ENCODE data around the gene BTBD16.

The BTBD16 gene

DNA sequence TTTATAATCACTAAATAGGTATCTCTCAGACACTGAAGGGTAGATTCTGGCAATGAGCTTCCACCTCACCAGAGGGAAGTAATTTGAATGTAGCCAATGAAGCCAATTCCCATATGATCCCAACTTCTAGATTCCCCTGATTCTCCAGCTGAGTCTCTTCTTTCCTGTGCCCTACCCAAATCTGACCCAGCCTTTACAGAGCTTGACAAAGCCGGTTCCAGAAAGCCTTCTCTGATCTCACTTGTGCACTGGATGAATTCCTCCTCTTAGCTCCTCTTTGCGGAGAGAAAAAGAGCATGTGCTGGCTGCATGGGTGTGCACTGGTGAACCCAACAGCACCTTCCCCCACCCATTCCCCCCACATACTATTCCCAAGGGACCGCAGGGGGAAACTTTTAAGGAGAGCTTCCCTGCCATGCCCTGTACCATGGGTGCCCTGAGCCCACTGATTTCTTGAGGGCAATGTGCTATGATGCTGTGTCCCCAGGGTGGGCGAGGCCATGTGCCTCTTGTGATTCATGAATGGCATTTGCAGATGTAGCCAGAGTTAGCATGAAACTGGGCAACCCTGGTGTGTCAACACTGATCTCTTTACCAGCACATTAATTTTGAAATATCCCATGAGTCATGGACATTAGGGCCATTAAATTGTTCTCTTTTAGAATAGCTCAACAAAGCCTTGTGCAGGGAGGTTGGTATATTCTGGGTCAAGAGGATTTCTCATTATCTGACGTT is 53.0 kb downstream of the BTBD16 start:
- no peak for DNase-seq

GRCh38 chr10:122325235-122325634 is 54.1 kb downstream of the BTBD16 start:
- no peak for DNase-seq

- DNase-seq, result no peak
Measured at GRCh38 chr10:122326385-122326784, 55.3 kb downstream of the BTBD16 start.

GRCh38 chr10:122326806-122327205 is 55.7 kb downstream of the BTBD16 start:
- no peak for DNase-seq

DNA sequence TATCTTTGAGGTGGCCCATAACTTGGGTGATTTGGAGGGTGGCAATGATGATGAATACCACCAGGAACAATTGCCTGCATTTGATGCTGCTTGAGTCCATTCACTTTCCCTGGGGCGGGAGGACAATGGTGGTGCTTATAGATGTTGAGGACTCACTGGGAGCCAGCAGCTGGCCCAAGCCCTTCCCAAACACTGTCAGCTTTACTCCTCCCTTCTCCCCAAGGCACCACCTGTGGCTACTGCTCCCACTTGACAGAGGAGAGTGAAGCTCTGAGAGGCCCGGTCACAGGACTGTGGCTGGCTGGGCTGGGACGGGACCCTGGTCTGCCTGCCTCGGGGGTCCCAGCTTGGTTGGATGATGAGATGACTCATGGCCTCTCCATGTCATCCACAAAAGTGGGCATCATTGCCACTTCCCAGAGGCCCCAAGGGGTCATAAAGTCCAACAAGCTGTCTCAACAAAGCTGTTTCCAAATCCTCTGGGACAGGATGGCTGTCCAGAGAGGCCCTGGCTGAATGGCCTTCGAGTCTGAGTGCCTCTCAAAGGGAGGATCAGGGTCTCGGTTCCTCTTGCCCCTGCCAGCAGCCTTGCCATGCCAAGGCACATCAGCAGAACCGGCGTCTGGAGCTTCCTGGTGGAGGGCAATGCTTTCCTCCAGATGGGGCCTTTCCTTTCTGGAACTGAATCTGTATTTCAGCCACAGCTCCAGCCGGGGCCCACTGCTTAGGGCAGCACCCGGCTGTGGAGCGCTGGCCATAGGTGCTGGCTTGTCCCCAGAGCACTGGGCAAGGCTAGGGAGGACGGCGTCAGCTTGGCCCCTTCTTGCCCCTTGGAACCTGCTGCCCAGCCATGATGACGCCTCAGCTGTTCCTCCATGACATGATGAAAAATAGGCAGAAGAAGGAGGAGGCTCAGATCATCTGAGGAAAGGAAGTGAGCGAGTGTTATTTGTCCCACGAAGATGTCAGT is 56.4 kb downstream of the BTBD16 start:
- no peak for DNase-seq

DNA sequence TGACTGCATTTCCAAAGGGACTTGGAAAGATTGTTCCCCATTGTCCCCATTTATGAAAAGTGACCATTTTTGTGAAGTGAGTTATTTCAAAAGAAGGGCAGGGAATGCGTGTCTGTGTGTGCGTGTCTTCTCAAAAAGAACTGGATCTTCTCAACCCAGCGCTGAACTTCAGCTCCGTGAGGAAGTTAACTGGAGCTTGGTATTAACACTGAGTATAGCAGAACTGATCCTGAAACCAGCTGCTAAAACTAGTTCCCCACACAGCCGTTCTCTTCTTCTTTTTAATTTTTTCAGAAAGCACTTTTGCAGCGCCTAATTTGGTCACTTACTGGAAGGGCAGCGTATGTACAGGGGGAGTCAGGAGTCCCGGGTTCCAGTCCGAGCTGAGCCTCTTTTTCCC is 57.6 kb downstream of the BTBD16 start:
- DNase-seq, result no peak

GRCh38 chr10:122329416-122329815 is 58.3 kb downstream of the BTBD16 start:
- no peak for DNase-seq

- DNase-seq, result no peak
Measured at GRCh38 chr10:122331100-122331499, 60.0 kb downstream of the BTBD16 start.

- DNase-seq, result no peak
Measured at GRCh38 chr10:122331615-122332446, 60.7 kb downstream of the BTBD16 start.

DNA sequence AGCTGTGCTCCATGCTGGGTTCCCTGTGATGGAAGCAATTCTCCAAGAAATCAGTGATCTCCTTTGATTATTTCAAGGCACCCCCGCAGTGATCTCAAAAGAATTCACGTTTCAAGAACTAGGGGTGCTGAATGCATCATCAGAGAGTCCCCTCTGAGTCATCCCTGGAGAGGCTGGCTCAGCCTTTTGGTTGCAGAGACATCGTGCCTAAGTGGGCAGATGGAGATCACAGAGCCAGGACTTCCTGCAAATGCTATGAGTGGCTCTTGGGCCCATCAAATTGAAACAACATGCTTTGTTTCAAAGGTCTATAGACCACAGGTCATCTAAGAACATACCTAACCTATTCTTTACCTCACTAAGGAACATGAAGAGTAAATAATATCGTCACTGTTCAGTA is 61.9 kb downstream of the BTBD16 start:
- no peak for DNase-seq

DNA sequence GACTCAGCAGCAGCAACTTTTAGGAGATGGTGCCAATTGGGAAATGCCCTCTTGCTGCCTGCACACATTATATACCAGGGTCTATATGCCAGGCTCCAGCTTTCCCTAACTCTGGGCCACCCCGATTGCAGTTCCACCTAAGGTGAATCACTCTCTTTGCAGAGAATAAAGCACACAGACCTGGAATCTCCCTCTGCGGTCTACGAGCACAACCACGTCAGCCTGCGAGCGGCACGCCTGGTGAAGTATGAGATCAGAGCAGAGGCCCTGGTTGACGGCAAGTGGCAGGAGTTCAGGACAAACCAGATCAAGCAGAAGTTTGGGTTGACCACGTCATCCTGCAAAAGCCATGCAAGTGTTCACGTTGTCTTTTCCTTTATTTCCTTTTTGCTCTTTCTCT is 65.2 kb downstream of the BTBD16 start:
- no peak for DNase-seq

DNA sequence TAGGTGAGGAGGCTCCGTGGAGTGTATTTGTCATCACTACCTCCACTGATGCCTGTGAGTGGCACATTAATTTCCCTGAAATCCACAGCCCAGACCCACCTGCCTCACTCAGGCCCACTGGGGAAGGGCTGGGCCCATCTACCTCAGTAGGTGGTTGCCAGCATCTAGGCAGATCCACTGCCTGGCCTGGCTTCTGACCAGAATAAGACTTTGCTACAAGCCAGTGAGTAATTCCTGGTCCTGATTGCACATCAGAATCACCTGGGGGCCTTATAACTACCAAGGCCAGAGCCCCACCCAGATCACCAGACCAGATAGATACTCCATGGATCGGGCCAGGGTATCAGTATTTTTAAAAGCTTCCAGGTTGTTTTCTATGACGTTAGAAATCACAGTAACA is 65.9 kb downstream of the BTBD16 start:
- no peak for DNase-seq

GRCh38 chr10:122338609-122339441 is 67.7 kb downstream of the BTBD16 start:
- DNase-seq, result no peak

DNA sequence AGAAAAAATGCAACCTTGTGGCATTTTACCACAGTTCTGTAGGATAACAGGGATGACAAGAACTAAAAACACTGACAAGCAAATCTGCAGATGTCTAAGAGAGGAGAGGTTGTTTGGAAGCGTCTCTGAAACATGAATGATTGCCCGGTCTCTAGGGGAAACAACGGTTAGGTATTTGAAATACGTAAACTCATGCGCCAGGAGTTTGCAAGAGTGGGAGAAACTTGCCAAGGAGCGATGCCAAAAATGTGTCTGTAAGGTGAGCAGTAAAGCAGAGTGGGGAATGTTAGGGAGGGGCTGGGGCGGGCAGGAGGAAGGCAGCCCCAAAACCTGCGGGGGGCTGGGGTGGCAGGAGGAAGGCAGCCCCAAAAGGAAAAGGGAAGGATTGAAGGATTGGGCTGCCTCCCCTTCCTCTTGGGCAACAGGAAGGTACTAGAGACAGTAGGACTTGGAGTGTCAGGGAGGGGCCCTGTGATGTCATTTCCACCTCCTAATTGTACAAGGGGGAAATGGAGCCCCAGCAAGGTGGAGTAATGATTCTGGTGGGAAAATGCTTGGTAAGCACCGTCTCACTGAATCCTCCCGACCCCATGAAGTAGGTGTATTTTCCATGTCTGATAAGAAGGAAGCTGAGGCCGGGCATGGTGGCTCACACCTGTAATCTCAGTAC is 70.2 kb downstream of the BTBD16 start:
- no peak for DNase-seq

DNA sequence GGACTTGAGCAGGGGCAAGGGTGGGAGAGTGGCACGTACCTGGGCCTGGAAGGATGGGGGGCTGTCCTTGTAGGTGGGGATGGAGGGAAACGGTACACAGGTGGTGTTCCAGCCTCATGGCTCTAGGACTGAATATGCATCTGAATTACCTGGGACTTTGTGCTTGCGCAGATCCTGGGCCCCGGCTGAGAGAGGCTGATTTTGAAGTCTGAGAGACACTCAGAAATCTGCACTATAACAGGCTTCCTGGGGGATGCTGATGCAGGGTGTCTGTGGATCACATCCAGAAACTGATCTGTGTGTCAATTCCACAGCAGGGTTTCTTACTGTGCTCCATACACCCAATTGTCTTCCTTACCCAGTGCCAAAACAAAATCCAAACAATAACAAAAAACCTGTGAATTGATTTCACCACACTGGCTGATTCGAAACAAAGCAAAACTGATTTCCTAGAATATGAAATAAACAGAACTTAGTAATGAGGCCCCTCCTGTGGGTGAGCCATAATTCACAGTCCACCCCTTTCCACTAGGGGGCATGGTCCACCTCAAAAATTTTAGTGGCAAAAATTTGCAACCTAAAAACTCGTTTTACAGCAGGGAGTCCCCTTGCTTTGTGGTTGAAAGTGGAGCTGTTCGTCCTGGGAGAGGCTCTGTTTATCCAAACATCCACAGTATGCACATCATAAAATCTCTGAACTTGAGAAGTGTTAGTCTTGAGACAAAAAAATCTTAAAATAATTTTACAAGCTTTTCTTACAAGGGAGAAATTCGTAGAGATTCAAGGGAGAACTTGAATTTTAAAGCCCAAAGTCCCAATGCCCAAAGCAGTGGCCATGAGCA is 71.4 kb downstream of the BTBD16 start:
- peak; percentile 53 to 56 for DNase-seq

- no peak for DNase-seq
Measured at GRCh38 chr10:122343135-122343800, 72.2 kb downstream of the BTBD16 start.

- no peak for DNase-seq
Measured at GRCh38 chr10:122343936-122344335, 72.8 kb downstream of the BTBD16 start.

DNA sequence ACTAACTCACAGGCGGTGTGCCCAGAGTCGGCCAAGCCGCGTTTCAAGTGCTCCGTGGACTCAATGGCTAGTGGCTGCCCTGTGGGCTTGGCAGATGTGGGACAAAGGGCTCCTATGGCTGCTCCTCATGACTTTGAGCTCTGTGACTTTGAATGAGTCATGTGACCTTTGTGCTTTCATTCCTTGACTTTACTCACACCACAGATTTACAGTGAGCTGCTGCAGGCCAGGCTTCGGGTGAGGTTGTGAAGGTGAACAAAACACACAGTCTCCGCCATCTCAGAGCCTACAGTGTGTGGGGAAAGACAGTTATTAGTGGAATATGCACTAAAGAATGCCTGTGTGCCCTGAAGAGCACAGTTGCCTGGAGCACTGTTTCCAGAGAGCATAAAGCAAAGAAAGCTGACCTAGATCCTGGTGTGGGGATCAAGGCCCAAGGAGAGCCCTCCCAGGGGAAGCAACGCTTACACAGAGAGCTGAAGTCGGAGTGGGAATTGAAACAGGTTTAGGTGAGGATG is 73.7 kb downstream of the BTBD16 start:
- no peak for DNase-seq

GRCh38 chr10:122346326-122346950 is 75.3 kb downstream of the BTBD16 start:
- no peak for DNase-seq

All from activated CD4-positive, alpha-beta T cell treated with anti-CD3 and anti-CD28 coated beads, Interleukin-2, amount 50 U/mL, for 4 hours (primary cell).